ENCODE measurements around the gene MORF4L1.
"Not testable (repeated sequence)": the region's sequence is repeated elsewhere in the genome, so short reads cannot be mapped to it uniquely, and the experiment has no call there.

DNA sequence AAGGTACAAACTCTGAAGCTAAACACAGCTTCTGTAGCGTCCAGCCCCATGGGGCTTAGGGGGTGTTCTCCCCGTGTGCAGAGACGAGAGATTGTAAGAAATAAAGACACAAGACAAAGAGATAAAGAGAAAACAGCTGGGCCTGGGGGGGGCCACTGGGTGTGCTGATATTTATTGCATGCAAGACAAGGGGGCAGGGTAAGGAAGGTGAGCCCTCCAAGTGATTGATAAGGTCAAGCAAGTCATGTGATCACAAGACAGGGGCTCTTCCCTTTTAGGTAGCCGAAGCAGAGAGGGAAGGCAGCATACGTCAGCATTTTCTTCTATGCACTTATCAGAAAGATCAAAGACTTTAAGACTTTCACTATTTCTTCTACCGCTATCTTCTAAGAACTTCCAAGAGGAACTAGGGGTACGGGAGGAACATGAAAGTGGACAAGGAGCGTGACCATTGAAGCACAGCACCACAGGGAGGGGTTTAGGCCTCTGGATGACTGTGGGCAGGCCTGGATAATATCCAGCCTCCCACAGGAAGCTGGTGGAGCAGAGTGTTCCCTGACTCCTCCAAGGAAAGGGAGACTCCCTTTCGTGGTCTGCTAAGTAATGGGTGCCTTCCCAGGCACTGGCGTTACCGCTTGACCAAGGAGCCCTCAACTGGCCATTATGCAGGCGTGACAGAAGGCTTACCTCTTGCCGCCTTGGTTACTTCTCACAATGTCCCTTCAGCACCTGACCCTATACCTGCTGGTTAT is 29.8 kb downstream of the MORF4L1 start:
- TF ChIP-seq POLR2AphosphoS5 (IDR thresholded peaks at IDR 0.05), result not testable (repeated sequence)
- TF ChIP-seq, protein P1, sequence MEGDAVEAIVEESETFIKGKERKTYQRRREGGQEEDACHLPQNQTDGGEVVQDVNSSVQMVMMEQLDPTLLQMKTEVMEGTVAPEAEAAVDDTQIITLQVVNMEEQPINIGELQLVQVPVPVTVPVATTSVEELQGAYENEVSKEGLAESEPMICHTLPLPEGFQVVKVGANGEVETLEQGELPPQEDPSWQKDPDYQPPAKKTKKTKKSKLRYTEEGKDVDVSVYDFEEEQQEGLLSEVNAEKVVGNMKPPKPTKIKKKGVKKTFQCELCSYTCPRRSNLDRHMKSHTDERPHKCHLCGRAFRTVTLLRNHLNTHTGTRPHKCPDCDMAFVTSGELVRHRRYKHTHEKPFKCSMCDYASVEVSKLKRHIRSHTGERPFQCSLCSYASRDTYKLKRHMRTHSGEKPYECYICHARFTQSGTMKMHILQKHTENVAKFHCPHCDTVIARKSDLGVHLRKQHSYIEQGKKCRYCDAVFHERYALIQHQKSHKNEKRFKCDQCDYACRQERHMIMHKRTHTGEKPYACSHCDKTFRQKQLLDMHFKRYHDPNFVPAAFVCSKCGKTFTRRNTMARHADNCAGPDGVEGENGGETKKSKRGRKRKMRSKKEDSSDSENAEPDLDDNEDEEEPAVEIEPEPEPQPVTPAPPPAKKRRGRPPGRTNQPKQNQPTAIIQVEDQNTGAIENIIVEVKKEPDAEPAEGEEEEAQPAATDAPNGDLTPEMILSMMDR (IDR thresholded peaks at IDR 0.05), result not testable (repeated sequence)

Data from stomach (tissue), 4 donors.